HG03432 (cell line): ENCODE results near the gene LECT2.

Source experiments
- ATAC-seq: cut with Tn5 transposase; IDR thresholded peaks from one replicate; pipeline ENCODE4 v1.9.1; 2021; ENCODE audit warnings: mild to moderate bottlenecking, moderate library complexity; ENCODE audit not compliant: unreplicated experiment

Gene LECT2

DNA sequence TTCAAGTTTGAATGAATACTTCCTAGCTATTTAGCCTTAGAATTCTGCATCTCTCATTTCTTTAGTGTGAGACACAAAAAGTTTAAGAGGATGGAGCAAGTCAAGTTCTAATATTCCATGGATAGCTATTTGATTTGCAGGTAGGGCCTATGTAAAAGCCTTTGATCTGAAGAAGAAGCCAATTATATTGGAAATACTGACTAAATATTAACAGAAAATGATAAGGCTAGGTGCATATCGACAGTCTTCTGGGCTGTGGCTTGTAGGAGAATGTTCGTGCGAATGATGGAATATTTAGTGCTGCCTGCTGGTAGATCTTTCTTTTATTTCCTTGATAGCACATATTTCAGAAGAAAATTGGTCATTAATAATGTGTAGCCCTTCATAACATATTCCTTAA lies at the start of gene LECT2:
LECT2 (minus strand) TSS at position 85 of the 400 bp plus-strand sequence. CDS start 150 bp downstream, outside the sequence.
- no peak for ATAC-seq

- no peak for ATAC-seq
Measured at GRCh38 chr5:136004436-136004835, 49.7 kb upstream of the LECT2 start.

GRCh38 chr5:136001466-136001981 lies 46.7 kb upstream of the LECT2 start:
- no peak for ATAC-seq

DNA sequence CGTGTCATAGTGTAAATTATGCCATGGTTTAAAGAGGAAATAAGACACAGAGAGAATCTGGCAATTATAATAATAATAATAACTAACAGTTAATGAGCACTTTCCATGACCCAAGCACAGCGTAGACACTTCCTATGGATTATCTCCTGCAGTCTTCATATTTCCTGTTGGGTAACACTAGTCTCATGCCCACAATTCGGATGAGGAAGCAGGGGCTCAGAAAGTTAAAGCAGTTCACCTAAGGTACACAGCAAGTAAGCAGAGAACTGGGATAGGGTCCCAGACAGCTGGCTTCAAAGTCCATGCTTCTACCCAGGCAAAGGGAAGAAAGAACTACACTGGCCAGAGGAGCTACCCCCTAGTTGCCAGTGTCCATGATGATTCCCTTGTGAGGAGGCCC lies 46.1 kb upstream of the LECT2 start:
- ATAC-seq, result no peak

DNA sequence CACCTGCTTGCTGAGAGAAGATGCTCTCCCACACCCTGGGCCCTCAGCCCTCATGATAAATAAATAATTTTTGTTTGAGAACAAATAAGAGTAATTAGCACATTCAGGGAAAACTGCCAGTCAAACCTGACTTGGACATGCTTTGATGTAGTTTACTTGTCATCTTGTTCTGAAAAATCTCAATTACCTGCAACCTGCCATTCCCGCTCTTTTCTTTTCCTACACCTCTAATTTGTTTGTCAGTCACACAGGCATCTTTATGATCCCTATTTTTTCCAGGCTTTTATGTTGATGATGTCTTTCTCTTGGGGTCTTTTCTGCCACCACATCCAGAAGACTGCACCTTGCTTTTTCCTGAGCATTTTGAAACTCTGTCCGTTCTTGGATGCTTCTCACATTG lies 45.4 kb upstream of the LECT2 start:
- ATAC-seq, result no peak

GRCh38 chr5:135999406-136000139 lies 44.8 kb upstream of the LECT2 start:
- no peak for ATAC-seq

DNA sequence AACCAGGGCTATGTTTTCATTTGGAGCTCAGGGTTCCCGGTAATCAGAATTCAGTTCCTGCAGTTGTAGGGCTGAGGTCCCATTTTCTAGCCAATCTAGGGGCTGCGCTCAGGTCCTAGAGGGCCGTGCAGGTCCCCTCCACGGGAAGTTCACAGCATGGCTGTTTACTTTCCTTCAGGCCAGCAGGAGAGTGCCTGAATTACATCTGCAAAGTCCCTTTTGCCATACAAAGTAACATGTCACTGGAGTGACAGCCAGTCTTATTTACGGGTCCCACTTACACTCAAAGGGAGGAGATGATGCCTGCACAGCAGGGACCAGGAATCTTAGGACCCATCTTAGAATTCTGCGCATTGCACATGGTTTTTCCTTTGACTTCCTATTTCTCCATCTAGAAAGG lies 44.1 kb upstream of the LECT2 start:
- ATAC-seq, result no peak

DNA sequence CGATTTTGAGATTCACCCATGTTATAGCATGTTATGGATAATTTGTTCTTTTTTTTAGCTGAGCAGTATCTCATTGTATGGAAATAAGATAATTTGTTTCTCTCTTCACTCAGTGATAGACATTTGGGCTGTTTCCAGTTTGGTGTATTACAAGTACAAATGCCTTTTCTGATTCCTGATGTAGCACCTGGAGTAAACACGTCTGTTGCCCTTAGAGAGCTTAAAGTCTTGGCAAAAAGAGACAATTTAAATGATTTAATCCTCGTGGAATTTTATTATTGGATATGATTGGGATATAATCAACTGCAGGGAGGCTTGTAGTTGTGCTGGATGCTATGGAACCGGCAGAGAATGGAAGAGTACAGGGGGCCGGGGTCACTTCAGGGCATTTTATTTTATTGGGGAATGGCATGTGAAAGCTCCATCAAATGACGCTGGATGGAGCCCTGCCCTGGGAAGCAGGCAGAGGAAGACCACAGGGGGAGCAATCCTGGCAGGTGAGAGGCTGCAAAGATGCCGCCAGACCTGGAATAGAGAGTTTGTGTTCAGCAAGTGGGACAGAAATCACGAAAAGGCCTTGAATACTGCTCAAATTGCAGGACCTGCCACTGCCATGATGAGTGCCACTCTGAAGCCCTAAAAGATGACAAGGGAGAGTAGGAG lies 43.0 kb upstream of the LECT2 start:
- no peak for ATAC-seq

GRCh38 chr5:135996611-135997010 lies 41.8 kb upstream of the LECT2 start:
- ATAC-seq, result no peak

GRCh38 chr5:135995976-135996375 lies 41.2 kb upstream of the LECT2 start:
- no peak for ATAC-seq

- ATAC-seq, result no peak
Measured at GRCh38 chr5:135993880-135994636, 39.3 kb upstream of the LECT2 start.

DNA sequence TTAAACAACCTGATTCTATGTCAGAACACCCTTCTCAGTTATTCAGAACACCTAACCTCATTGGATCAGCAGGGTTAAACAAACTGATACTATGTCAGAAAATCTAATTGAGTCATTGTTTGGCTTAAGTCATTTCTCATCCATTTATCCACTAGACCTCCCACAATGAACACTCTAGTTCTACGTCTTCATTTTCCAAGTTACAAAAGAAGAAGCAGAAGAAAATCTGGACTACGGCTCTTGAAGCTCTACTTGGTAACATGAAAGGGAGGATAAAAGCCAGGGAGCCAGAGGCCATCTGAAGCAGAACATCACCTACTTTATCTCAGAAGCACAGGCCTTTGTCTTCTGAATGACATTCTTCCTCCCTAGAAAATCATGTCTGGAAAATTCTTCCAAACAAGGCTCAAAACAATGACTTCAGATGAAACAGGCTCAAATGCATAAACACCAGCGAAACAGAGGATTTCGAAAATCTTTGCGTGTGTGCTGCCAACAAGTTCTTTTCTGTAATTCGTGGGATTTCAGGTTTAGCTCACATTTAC lies 38.6 kb upstream of the LECT2 start:
- no peak for ATAC-seq

DNA sequence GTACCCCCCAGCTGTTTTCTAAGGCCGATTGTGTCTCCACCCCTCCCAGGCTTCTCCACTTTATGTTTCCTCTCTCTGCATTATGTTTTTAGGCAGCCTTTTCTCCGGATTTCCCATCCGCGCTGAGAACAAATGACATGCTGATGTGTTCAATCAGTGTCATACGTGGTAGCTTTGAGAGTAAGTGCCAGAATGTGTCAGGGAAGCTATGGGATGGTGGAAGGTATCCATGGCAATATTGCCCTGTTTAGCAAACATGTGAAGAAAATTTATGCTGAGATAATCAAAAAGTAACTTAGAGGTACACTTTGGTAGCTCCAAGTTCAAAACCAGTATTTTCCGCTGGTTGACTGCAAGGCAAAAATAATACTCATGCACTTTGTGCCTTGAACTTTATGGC lies 36.6 kb upstream of the LECT2 start:
- ATAC-seq, result no peak

DNA sequence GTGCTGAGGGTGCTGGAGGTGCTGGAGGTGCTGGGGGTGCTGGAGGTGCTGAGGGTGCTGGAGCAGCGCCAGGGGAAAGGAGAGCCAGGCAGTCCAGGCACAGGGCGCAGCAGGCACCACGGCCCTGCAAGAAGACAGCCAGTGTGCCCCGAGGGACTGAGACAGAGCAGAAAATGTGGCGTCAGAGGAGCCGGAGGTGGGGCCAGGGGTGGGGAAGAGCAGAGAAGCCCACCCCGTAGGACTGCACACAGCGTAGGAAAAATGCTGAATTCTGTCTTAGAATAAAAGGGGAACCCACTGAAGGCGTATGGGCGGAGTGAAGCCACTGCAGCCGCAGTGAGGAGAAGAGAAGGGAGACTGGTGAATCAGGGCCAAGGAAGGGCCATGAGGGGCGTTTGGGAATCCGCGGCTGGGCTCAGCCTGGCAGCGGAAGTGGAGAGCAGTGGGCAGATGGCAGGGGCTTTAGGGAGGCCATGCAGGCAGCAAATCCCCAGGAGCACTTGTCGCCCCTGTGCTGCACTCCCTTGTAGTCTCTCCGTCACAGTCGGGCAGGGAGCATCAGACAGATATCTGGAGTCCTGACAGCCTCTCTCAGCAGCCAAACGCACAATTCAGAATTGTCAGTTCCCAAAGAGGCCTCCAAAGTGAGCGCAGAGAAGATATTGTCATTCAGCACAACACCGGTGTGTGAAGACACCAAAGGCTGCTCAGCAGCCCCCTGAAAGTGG lies 35.9 kb upstream of the LECT2 start:
- ATAC-seq, result no peak

DNA sequence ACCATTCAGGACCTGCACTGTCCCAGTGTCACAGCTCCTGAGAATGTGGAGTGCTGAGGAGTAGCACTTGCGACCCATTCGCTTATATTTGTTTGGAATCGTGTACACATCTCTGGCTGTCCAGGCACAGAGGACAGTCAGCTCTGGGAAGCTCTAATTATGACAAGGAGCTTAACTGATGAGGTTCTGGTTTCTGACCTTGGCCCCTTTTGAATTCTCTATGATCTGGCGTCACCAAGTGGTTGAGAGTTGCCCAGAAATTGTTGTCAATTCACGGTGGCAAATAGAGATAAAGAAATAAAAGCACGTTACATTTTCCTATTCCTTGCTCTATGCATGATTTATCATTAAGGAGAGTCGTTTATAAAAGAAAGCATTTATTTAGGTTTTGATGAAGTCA lies 34.9 kb upstream of the LECT2 start:
- ATAC-seq, result no peak

GRCh38 chr5:135988546-135988945 lies 33.8 kb upstream of the LECT2 start:
- no peak for ATAC-seq

DNA sequence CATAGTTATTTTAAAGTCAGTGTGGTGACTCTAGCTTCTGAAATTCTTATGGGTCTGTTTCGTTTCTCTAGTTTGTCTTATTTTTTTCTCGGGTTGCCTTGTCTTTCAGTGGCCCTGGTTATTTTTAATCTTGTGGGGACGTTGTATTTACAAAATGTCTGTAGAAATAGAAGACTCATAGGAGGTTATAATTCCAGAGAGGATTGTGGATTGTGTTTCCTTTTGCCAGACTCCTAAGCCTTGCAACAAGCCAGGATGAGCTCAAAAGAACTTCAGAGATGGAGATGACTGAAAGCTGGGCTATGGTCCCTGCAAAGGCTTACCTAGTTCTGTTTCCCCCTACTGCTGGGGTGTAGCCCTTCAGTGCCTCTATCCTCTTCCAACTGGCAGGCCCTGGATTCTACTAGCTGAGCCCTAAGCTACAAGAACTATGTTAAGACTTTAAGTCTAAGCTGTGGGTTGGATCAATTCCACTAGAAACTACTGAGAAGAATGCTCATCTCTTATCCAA lies 32.2 kb upstream of the LECT2 start:
- no peak for ATAC-seq

GRCh38 chr5:135986401-135986800 lies 31.6 kb upstream of the LECT2 start:
- ATAC-seq, result no peak

DNA sequence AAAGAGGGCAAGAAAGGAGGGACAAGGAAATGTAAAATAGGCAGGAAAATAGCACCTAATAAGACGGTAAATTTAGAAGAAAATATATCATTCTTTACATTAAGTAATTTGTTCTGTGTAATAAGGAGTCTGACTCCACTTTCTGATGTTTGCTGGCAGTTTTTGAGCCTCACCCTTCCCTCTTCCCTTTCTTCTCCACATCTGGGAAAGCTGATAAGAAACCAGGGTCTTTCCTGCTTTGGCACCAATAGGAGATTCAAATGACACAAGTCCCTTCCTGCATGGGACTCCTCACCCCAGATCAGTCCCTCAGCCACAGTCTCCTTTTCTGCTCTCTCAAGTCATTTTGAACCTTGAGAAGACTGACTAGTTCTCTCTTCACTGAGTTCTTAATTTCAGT lies 31.2 kb upstream of the LECT2 start:
- ATAC-seq, result no peak

DNA sequence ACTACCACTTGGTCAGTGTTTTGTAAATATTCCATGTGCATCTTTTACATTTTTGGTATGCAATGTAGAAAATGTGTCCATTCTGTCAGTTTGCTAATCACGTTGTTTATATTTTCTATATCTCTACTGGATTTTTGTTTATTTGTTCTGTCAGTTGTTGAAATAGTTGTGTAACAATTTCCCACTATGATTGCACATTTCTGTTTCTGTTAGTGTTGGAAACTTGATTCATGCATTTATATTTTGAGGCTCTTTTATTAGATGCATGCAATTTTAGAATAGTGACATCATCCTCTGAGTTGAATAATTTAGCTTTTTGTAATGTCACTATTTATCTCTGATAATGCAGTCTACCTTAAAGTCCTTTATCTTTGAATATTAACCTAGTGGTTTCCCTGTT lies 25.8 kb upstream of the LECT2 start:
- no peak for ATAC-seq

DNA sequence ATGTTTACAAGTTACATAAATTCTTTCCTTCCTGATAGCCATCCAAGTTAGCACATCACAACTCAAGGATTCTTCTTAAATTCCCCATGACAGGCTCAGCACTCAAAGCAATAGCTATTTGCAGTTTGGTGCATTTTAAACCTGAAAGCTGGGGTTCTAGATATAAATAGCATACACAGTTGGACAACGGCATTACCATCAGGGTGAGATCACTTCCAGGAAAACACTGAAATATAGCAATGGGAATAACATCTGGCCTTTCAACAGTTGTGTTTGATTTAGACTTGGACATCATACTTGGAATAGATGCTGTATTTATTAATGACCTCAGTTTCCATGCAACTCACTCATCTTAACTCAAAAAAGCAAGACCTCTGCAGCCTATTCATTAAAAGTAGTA lies 24.7 kb upstream of the LECT2 start:
- ATAC-seq, result no peak
